IMR-90 (cell line): Measurements from ENCODE around the gene MT1H. TPM values are rescaled to one million over a fixed set of nuclear protein-coding genes. Genes with fewer than 3 reads are reported as not detected.

ENCODE experiments used
- ATAC-seq: fragments of 200-7000 bp; cut with Tn5 transposase; 2 replicates; pipeline ENCODE4 v1.9.1; 2020; ENCODE audit warnings: low read depth, mild to moderate bottlenecking, moderate library complexity
- BruUV-seq: library from RNA; stranded (reverse); fragments of 400-500 nt; replicated peaks from 2 replicates; lab custom pipeline; 2021; lab: Mats Ljungman, UMichigan
- CTCF ChIA-PET: fragments of 300-600 bp; formaldehyde crosslinking; extraction: SDS; loops from one replicate; lab custom pipeline; 2021; ENCODE audit warnings: antibody characterized with exemption; lab: Yijun Ruan, JAX
- POLR2A ChIA-PET: fragments of 300-600 bp; sonication (Branson Sonifier 250); formaldehyde crosslinking; loops from one replicate; lab custom pipeline; 2022; ENCODE audit warnings: antibody characterized with exemption; ENCODE audit not compliant: unreplicated experiment; lab: Charles Lee
- DNase-seq: peaks from one replicate; pipeline ENCODE4 v3.0.0; 2013
- H2AFZ ChIP-seq: replicated peaks from 2 replicates; pipeline ENCODE3; 2013; ENCODE audit warnings: low read length, mild to moderate bottlenecking; ENCODE audit not compliant: poor library complexity
- H2AK5ac ChIP-seq: 2 replicates; pipeline ENCODE4 v1.6.1; 2013; ENCODE audit warnings: low read depth, low read length, inconsistent platforms
- H2AK9ac ChIP-seq: replicated peaks from 2 replicates; pipeline ENCODE3; 2013; ENCODE audit warnings: mild to moderate bottlenecking, low read depth, low read length, moderate library complexity; ENCODE audit not compliant: poor library complexity
- H2BK120ac ChIP-seq: 2 replicates; pipeline ENCODE4 v1.6.1; 2013; ENCODE audit warnings: low read depth, low read length, inconsistent platforms
- H2BK15ac ChIP-seq: 3 replicates; pipeline ENCODE4 v1.6.1; 2013; ENCODE audit warnings: low read depth, low read length, inconsistent platforms
- H2BK20ac ChIP-seq: 2 replicates; pipeline ENCODE4 v1.6.1; 2013; ENCODE audit warnings: low read depth, mild to moderate bottlenecking, inconsistent platforms, low read length, moderate library complexity
- H2BK5ac ChIP-seq: 2 replicates; pipeline ENCODE4 v1.6.1; 2013; ENCODE audit warnings: mild to moderate bottlenecking, low read depth, low read length, inconsistent platforms; ENCODE audit not compliant: poor library complexity, severe bottlenecking
- H3K14ac ChIP-seq: replicated peaks from 2 replicates; pipeline ENCODE4 v1.6.1; 2013; ENCODE audit warnings: low read depth, low read length, inconsistent platforms
- H3K18ac ChIP-seq: 2 replicates; pipeline ENCODE4 v1.6.1; 2013; ENCODE audit warnings: low read depth, low read length, control low read depth
- H3K23ac ChIP-seq: 2 replicates; pipeline ENCODE4 v1.6.1; 2013; ENCODE audit warnings: low read depth, low read length, inconsistent platforms
- H3K27ac ChIP-seq: 2 replicates; pipeline ENCODE4 v1.5.1; 2013; ENCODE audit warnings: mild to moderate bottlenecking, control low read depth, low read length; ENCODE audit not compliant: insufficient read depth
- H3K27me3 ChIP-seq: 2 replicates; pipeline ENCODE4 v1.6.1; 2013; ENCODE audit warnings: low read length; ENCODE audit not compliant: control insufficient read depth, insufficient read depth
- H3K36me3 ChIP-seq: 2 replicates; pipeline ENCODE4 v1.6.1; 2013; ENCODE audit warnings: low read length, mixed read lengths; ENCODE audit not compliant: control insufficient read depth, insufficient read depth
- H3K4ac ChIP-seq: 2 replicates; pipeline ENCODE4 v1.6.1; 2013; ENCODE audit warnings: low read depth, low read length, inconsistent platforms
- H3K4me1 ChIP-seq: 2 replicates; pipeline ENCODE4 v1.6.1; 2013; ENCODE audit warnings: low read length, mixed read lengths; ENCODE audit not compliant: control insufficient read depth, insufficient read depth
- H3K4me2 ChIP-seq: 2 replicates; pipeline ENCODE4 v1.6.1; 2013; ENCODE audit warnings: low read depth, mild to moderate bottlenecking, control low read depth, low read length, moderate library complexity
- H3K4me3 ChIP-seq: 2 replicates; pipeline ENCODE4 v1.5.1; 2013; ENCODE audit warnings: low read depth, mild to moderate bottlenecking, control low read depth, low read length, moderate library complexity; ENCODE audit not compliant: insufficient read depth
- H3K56ac ChIP-seq: 2 replicates; pipeline ENCODE4 v1.6.1; 2013; ENCODE audit warnings: low read length, inconsistent platforms; ENCODE audit not compliant: insufficient read depth; ENCODE audit errors: extremely low read depth
- H3K79me1 ChIP-seq, 2 experiments: 2 replicates each; pipeline ENCODE4 v1.6.1; 2013; ENCODE audit warnings: low read length in 2 of 2, inconsistent platforms in 1 of 2, low read depth in 1 of 2
- H3K9ac ChIP-seq: 2 replicates; pipeline ENCODE4 v1.6.1; 2013; ENCODE audit warnings: low read depth, low read length, control low read depth
- H3K9me1 ChIP-seq: 2 replicates; pipeline ENCODE4 v1.6.1; 2013; ENCODE audit warnings: low read length, inconsistent platforms; ENCODE audit not compliant: insufficient read depth
- H3K9me3 ChIP-seq: 2 replicates; pipeline ENCODE4 v1.6.1; 2013; ENCODE audit warnings: low read length; ENCODE audit not compliant: control insufficient read depth, insufficient read depth
- H4K20me1 ChIP-seq: 2 replicates; pipeline ENCODE4 v1.6.1; 2013; ENCODE audit warnings: low read length, inconsistent platforms; ENCODE audit not compliant: insufficient read depth
- H4K5ac ChIP-seq: 2 replicates; pipeline ENCODE4 v1.6.1; 2013; ENCODE audit warnings: mild to moderate bottlenecking, low read depth, low read length, control low read depth
- H4K8ac ChIP-seq, 2 experiments: 2 replicates each; pipeline ENCODE4 v1.6.1; 2013; ENCODE audit warnings: low read depth in 2 of 2, low read length in 2 of 2, control low read depth in 1 of 2, inconsistent platforms in 1 of 2
- H4K91ac ChIP-seq: 2 replicates; pipeline ENCODE4 v1.6.1; 2013; ENCODE audit warnings: low read depth, low read length, inconsistent platforms; ENCODE audit not compliant: insufficient read depth
- BHLHE40 ChIP-seq: fragments of 150-350 bp; IDR thresholded peaks from 2 replicates; pipeline ENCODE4 v1.6.1; 2016; ENCODE audit warnings: mild to moderate bottlenecking, low read depth, low read length
- CEBPB ChIP-seq: IDR thresholded peaks from 2 replicates; pipeline ENCODE4 v1.6.1; 2012; ENCODE audit warnings: low read depth, low read length, improper control_type of control experiment
- CHD1 ChIP-seq: IDR thresholded peaks from 2 replicates; pipeline ENCODE4 v1.6.1; 2012; ENCODE audit warnings: low read depth, low read length, improper control_type of control experiment
- FOS ChIP-seq: fragments of 150-350 bp; IDR thresholded peaks from 2 replicates; pipeline ENCODE4 v1.6.1; 2016; ENCODE audit warnings: low read depth, low read length
- MAFK ChIP-seq: IDR thresholded peaks from 2 replicates; pipeline ENCODE4 v1.6.1; 2012; ENCODE audit warnings: low read depth, low read length, improper control_type of control experiment
- MAZ ChIP-seq: IDR thresholded peaks from 2 replicates; pipeline ENCODE4 v1.6.1; 2012; ENCODE audit warnings: low read depth, mild to moderate bottlenecking, low read length, improper control_type of control experiment, moderate library complexity, borderline replicate concordance
- MXI1 ChIP-seq: IDR thresholded peaks from 2 replicates; pipeline ENCODE4 v1.6.1; 2012; ENCODE audit warnings: low read depth, mild to moderate bottlenecking, low read length, moderate library complexity, borderline replicate concordance
- NFE2L2 ChIP-seq: fragments of 150-350 bp; IDR thresholded peaks from 2 replicates; pipeline ENCODE4 v1.6.1; 2016; ENCODE audit warnings: low read depth, mild to moderate bottlenecking, low read length
- POLR2A ChIP-seq: IDR thresholded peaks from 2 replicates; pipeline ENCODE4 v1.6.1; 2012; ENCODE audit warnings: mild to moderate bottlenecking, low read depth, low read length
- RAD21 ChIP-seq: IDR thresholded peaks from 2 replicates; pipeline ENCODE4 v1.6.1; 2012; ENCODE audit warnings: low read length, improper control_type of control experiment
- RCOR1 ChIP-seq: IDR thresholded peaks from 2 replicates; pipeline ENCODE4 v1.6.1; 2012; ENCODE audit warnings: mild to moderate bottlenecking, low read length, improper control_type of control experiment; ENCODE audit not compliant: insufficient replicate concordance
- RFX5 ChIP-seq: IDR thresholded peaks from 2 replicates; pipeline ENCODE4 v1.8.0; 2012; ENCODE audit warnings: low read depth, mild to moderate bottlenecking, low read length, moderate library complexity
- SMC3 ChIP-seq: fragments of 150-350 bp; IDR thresholded peaks from 2 replicates; pipeline ENCODE4 v1.6.1; 2016; ENCODE audit warnings: low read depth, mild to moderate bottlenecking, antibody characterized with exemption, low read length, moderate library complexity
- USF2 ChIP-seq: fragments of 150-350 bp; IDR thresholded peaks from 2 replicates; pipeline ENCODE4 v1.6.1; 2017; ENCODE audit warnings: mild to moderate bottlenecking, antibody characterized with exemption, low read length, low read depth
- WGBS, 2 experiments: methylation state at CpG; one replicate each; pipeline versions ENCODE4 v1.1.5 to v1.1.7; 2013; ENCODE audit warnings: missing lambda C conversion rate in 2 of 2; ENCODE audit not compliant: insufficient read length in 1 of 2; ENCODE audit errors: extremely low coverage in 2 of 2; 5-methylcytosine and 5-hydroxymethylcytosine counted together
- dilution Hi-C: fragments of 300-500 bp; cut with HindIII; formaldehyde crosslinking; loops from one replicate; pipeline ENCODE4 v1.14.3; 2018; ENCODE audit warnings: low sequenced_read_pairs; ENCODE audit not compliant: unreplicated experiment
- in situ Hi-C: fragments of 300-500 bp; cut with MboI; formaldehyde crosslinking; loops from 3 replicates; pipeline ENCODE4 v1.14.3; 2019; ENCODE audit warnings: low sequenced_read_pairs, inconsistent platforms, mixed read lengths
- intact Hi-C: fragments of 100-400 bp; cut with micrococcal nuclease; formaldehyde crosslinking; loops from 2 replicates; pipeline ENCODE4 v1.10.0; 2022
- polyA plus RNA-seq, 3 experiments: library from polyadenylated mRNA; depleted of rRNA; stranded (reverse); fragments of >200 nt; gene quantifications; 2 replicates each; pipeline ENCODE4 v1.2.3, GENCODE V29; 2012; ENCODE audit warnings: low replicate concordance in 1 of 3
- total RNA-seq: library from RNA; depleted of rRNA; stranded (reverse); fragments of >200 nt; gene quantifications from 2 replicates; pipeline ENCODE4 v1.2.3, GENCODE V29; 2012
- TF ChIP-seq, protein P1 (sequence below): fragments of 150-350 bp; IDR thresholded peaks from 2 replicates; pipeline ENCODE4 v1.6.1; 2016; ENCODE audit warnings: low read depth, mild to moderate bottlenecking, low read length, moderate library complexity, borderline replicate concordance

The MT1H gene
- total and polyA plus RNA-seq, 2 of the 4 experiments (the other 2 are of a cell fraction): not detected

DNA sequence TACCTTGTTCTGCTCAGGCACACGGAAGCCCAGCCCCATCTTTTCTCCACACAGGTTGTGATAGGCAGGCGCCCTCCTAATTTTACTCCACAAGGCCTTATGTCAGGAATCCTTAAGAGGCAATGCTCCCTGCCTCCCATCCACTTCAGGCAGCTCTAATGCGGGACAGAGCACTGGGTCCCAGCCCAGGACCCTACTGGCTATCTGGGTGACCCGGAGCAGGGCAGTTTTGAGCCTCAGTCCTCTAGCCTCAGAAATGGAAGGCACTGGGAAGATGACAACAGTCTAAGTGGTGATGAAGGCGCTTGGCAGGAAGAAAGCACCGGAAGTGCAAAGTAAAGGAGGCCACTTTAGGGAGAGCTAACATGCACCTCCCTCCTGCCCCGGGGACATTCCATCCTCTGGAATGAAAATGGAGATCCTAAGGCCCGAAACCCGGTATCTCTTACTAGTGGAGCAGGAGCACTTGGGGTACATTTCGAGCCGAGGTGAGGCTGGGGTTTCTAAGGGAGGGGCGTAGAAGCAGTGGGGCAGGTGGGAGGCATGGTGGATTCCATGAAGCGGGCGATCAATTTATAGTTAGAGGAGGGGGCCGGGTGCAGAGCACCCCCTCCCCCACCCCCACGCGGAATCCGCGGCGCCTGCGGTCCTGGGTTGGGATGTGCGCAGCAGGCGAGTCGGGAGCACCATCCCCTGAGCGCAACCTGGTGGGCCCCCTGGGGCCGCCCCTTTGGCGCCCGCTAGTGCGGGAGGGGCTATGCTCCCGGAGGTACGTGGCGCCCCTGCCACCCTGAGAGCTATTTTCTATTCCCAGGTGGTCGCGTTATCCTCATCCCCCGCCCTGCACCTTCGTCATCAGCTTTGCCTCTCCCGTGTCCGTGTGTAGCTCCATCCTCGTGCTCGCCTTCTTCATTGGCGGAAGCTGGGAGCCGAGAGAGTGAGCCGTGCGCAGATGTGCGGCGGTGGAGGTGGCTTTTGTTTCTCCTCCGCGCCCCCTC lies 7.0 kb upstream of the MT1H start:
- Histone ChIP-seq H4K20me1 (no peaks in the 10 kb centered on the region), H4K8ac (no peak overlapping the region), H3K9me1 (peaks cover 3% of the 10 kb centered on the region; the same call in 1 of the 2 replicates), H2BK20ac (no peak overlapping the region), H3K4me3 (no peak overlapping the region), H2AK9ac (no peak overlapping the region), H3K9ac (no peak overlapping the region), H3K79me1 (no peaks in the 10 kb centered on the region), H2BK15ac (no peak overlapping the region), H2AFZ (peak overlapping the region; percentile 24), H3K56ac (no peak overlapping the region), H3K18ac (no peak overlapping the region), H2BK120ac (no peak overlapping the region), H4K5ac (no peak overlapping the region), H3K4me2 (0 out of 2 replicates have a peak overlapping the region, but pooled peaks have one; percentile 33), H2AK5ac (no peak overlapping the region), H3K4ac (no peak overlapping the region), H3K27me3 (peaks cover 92% of the 10 kb centered on the region), H3K14ac (no peak overlapping the region), H3K36me3 (no peaks in the 10 kb centered on the region), H3K9me3 (no peaks in the 10 kb centered on the region), H3K23ac (no peak overlapping the region; the same call in 1 of the 2 replicates), H2BK5ac (no peak overlapping the region), H3K27ac (no peak overlapping the region), H4K91ac (no peak overlapping the region), H3K4me1 (peaks cover 3% of the 10 kb centered on the region; the same call in 1 of the 2 replicates)
- peak; percentile 24; the same call in 1 of the 2 replicates for ATAC-seq
- POLR2A ChIA-PET: no interaction called here
- intact Hi-C loops: loop anchor here (2.0 kb wide), 1 partner anchor 26 kb away; no protein-coding TSS in a partner anchor
- dilution Hi-C loops: no loop called here
- BruUV-seq: no TSS peak
- CTCF ChIA-PET: no interaction called here
- WGBS, 2 experiments: 8% methylated on average over 12 of the region's 48 CpGs; no CpG with 5 or more reads in 1 of the 2 experiments
- in situ Hi-C loops: no loop called here
- no peak for DNase-seq
- TF ChIP-seq POLR2A: no peak
- TF ChIP-seq, protein P1, sequence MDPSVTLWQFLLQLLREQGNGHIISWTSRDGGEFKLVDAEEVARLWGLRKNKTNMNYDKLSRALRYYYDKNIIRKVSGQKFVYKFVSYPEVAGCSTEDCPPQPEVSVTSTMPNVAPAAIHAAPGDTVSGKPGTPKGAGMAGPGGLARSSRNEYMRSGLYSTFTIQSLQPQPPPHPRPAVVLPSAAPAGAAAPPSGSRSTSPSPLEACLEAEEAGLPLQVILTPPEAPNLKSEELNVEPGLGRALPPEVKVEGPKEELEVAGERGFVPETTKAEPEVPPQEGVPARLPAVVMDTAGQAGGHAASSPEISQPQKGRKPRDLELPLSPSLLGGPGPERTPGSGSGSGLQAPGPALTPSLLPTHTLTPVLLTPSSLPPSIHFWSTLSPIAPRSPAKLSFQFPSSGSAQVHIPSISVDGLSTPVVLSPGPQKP: no peak
- no peak for TF ChIP-seq NFE2L2
- no peak for TF ChIP-seq FOS
- TF ChIP-seq SMC3: no peak
- no peak for TF ChIP-seq RCOR1
- TF ChIP-seq CHD1: no peak
- no peak for TF ChIP-seq MXI1
- TF ChIP-seq MAZ: no peak
- TF ChIP-seq BHLHE40: no peak
- no peak for TF ChIP-seq MAFK
- no peak for TF ChIP-seq RAD21
- no peak for TF ChIP-seq CEBPB
- no peak for TF ChIP-seq USF2
- no peak for TF ChIP-seq RFX5
